DOHH2 (cell line): Measurements from ENCODE around the gene PITPNC1.
A peak's percentile ranks its signal among the peaks of the same experiment; 100 is the strongest.

Experiments
- H3F3A ChIP-seq: fragments of 200-600 bp; sonication (generic), shearing (Covaris generic); 2 replicates; pipeline ENCODE4 v1.6.0; 2016; ENCODE audit warnings: antibody characterized with exemption, mild to moderate bottlenecking; ENCODE audit not compliant: control insufficient read depth, insufficient read depth
- H3K27ac ChIP-seq: fragments of 200-600 bp; sonication (generic); 2 replicates; pipeline ENCODE4 v1.5.1; 2014; ENCODE audit warnings: low read depth, mild to moderate bottlenecking, low read length, moderate library complexity
- H3K27me3 ChIP-seq: fragments of 200-600 bp; sonication (generic); 2 replicates; pipeline ENCODE4 v1.6.1; 2014; ENCODE audit warnings: mild to moderate bottlenecking, low read length, mixed read lengths; ENCODE audit not compliant: control insufficient read depth
- H3K36me3 ChIP-seq: fragments of 200-600 bp; sonication (generic); 2 replicates; pipeline ENCODE4 v1.6.1; 2014; ENCODE audit warnings: mild to moderate bottlenecking, low read length, moderate library complexity, mixed read lengths; ENCODE audit not compliant: control insufficient read depth
- H3K4me1 ChIP-seq: fragments of 200-600 bp; sonication (generic); 2 replicates; pipeline ENCODE4 v1.6.1; 2014; ENCODE audit warnings: mild to moderate bottlenecking, low read length, mixed read lengths; ENCODE audit not compliant: control insufficient read depth
- H3K4me2 ChIP-seq: fragments of 200-600 bp; sonication (generic); 2 replicates; pipeline ENCODE4 v1.6.0; 2014; ENCODE audit warnings: mild to moderate bottlenecking, low read length, moderate library complexity
- H3K4me3 ChIP-seq: fragments of 200-600 bp; sonication (generic); 2 replicates; pipeline ENCODE4 v1.5.1; 2014; ENCODE audit warnings: mild to moderate bottlenecking, low read length, mixed read lengths
- H3K79me2 ChIP-seq: fragments of 200-600 bp; sonication (generic); 2 replicates; pipeline ENCODE4 v1.6.1; 2014; ENCODE audit warnings: mild to moderate bottlenecking, low read length, mixed read lengths; ENCODE audit not compliant: control insufficient read depth
- H3K9me2 ChIP-seq: fragments of 200-600 bp; sonication (generic); replicated peaks from 2 replicates; pipeline ENCODE4 v1.6.1; 2014; ENCODE audit warnings: mild to moderate bottlenecking, low read length, mixed read lengths; ENCODE audit not compliant: control insufficient read depth
- H3K9me3 ChIP-seq: fragments of 200-600 bp; sonication (generic); 2 replicates; pipeline ENCODE4 v1.6.1; 2014; ENCODE audit warnings: antibody characterized with exemption, low read length, mixed read lengths; ENCODE audit not compliant: control insufficient read depth, insufficient read depth
- H4K20me1 ChIP-seq: fragments of 200-600 bp; sonication (generic); 2 replicates; pipeline ENCODE4 v1.6.0; 2014; ENCODE audit warnings: low read depth, mild to moderate bottlenecking, antibody characterized with exemption, low read length, moderate library complexity; ENCODE audit not compliant: control insufficient read depth, insufficient read depth
- EZH2phosphoT487 ChIP-seq: fragments of 200-600 bp; sonication (generic); IDR thresholded peaks from 2 replicates; pipeline ENCODE4 v1.6.1; 2017; ENCODE audit warnings: borderline replicate concordance, mild to moderate bottlenecking, antibody characterized with exemption, low read length, moderate library complexity, mixed read lengths
- TF ChIP-seq, protein P1 (sequence below): fragments of 200-600 bp; sonication (generic); IDR thresholded peaks from one replicate; pipeline ENCODE4 v1.5.1; 2014; ENCODE audit warnings: antibody characterized with exemption, mild to moderate bottlenecking, low read depth, low read length; ENCODE audit not compliant: poor library complexity, severe bottlenecking

The PITPNC1 gene

GRCh38 chr17:67570797-67571196, 193.7 kb downstream of the PITPNC1 start:
- H3F3A ChIP-seq: peaks cover 10% of the 10 kb centered on the region
- no peak overlapping the region for H3K4me3 ChIP-seq
- H3K9me2 ChIP-seq: no peaks in the 10 kb centered on the region
- no peaks in the 10 kb centered on the region for H3K79me2 ChIP-seq
- peaks cover 74% of the 10 kb centered on the region for H3K4me1 ChIP-seq
- no peaks in the 10 kb centered on the region for H4K20me1 ChIP-seq
- no peaks in the 10 kb centered on the region for H3K36me3 ChIP-seq
- H3K4me2 ChIP-seq: peak overlapping the region; percentile 34; the same call in 1 of the 2 replicates
- H3K9me3 ChIP-seq: no peaks in the 10 kb centered on the region
- no peaks in the 10 kb centered on the region for H3K27me3 ChIP-seq
- TF ChIP-seq EZH2phosphoT487: no peak
- TF ChIP-seq, protein P1, sequence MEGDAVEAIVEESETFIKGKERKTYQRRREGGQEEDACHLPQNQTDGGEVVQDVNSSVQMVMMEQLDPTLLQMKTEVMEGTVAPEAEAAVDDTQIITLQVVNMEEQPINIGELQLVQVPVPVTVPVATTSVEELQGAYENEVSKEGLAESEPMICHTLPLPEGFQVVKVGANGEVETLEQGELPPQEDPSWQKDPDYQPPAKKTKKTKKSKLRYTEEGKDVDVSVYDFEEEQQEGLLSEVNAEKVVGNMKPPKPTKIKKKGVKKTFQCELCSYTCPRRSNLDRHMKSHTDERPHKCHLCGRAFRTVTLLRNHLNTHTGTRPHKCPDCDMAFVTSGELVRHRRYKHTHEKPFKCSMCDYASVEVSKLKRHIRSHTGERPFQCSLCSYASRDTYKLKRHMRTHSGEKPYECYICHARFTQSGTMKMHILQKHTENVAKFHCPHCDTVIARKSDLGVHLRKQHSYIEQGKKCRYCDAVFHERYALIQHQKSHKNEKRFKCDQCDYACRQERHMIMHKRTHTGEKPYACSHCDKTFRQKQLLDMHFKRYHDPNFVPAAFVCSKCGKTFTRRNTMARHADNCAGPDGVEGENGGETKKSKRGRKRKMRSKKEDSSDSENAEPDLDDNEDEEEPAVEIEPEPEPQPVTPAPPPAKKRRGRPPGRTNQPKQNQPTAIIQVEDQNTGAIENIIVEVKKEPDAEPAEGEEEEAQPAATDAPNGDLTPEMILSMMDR: no peak
- H3K27ac ChIP-seq: no peak overlapping the region

- H3K4me1 ChIP-seq: peaks cover 81% of the 10 kb centered on the region
Measured at GRCh38 chr17:67571478-67571877, 194.4 kb downstream of the PITPNC1 start.

DNA sequence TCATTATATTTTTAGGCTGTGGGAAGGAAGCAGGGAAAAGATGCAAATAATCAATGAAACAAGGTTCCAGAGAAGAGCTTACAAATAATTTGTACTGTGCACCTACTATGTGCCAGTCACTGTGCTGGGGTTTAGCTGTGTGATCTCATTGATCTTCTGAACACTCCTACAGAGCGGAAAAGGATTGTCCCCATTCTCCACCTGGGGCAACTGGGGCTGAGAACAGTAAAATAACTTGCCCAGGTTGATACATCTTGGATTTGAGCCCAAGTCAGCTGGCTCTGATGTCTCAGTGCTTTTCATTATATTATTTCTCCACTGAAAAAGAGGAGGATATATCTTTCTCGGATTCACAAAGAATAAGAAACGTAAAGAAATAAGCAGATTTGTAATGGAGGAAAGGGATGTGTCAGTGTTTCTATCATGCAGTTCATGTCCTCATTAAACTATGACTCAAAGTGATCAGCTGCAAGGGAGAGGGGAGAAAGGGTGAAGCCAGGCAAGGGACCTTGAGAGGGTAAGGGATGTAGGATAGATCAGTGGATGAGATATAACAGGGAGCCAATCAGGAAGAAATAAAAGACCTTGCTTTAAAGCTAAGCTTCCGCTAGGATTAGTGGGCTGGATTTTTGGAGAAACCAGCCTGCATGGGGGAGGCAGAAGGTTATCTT, 197.0 kb downstream of the PITPNC1 start:
- H3K36me3 ChIP-seq: no peaks in the 10 kb centered on the region
- H3K27me3 ChIP-seq: no peaks in the 10 kb centered on the region
- H3K4me1 ChIP-seq: peaks cover 98% of the 10 kb centered on the region
- H3K27ac ChIP-seq: peak overlapping the region; percentile 90
- H3K9me3 ChIP-seq: no peaks in the 10 kb centered on the region
- peak overlapping the region; percentile 75 for H3K4me3 ChIP-seq
- TF ChIP-seq EZH2phosphoT487: no peak
- TF ChIP-seq, protein P1: no peak
- H3F3A ChIP-seq: peaks cover 10% of the 10 kb centered on the region
- peak overlapping the region; percentile 99 for H3K4me2 ChIP-seq
- no peaks in the 10 kb centered on the region for H3K9me2 ChIP-seq
- H3K79me2 ChIP-seq: no peaks in the 10 kb centered on the region
- H4K20me1 ChIP-seq: no peaks in the 10 kb centered on the region

More at GRCh38 chr17:67571478-67571877, 194.4 kb downstream of the PITPNC1 start:
- Histone ChIP-seq H3K27me3 (no peaks in the 10 kb centered on the region), H3F3A (peaks cover 10% of the 10 kb centered on the region), H3K9me3 (no peaks in the 10 kb centered on the region), H3K4me3 (no peak overlapping the region), H3K79me2 (no peaks in the 10 kb centered on the region), H3K9me2 (no peaks in the 10 kb centered on the region), H3K4me2 (peak overlapping the region; percentile 27), H3K36me3 (no peaks in the 10 kb centered on the region), H3K27ac (no peak overlapping the region), H4K20me1 (no peaks in the 10 kb centered on the region)
- no peak for TF ChIP-seq EZH2phosphoT487
- TF ChIP-seq, protein P1: no peak
